ENCODE results near the gene CBL. TPM values are rescaled to one million over a fixed set of nuclear protein-coding genes. Genes with fewer than 3 reads are reported as not detected.

CBL gene
- total RNA-seq, 1 experiment from 2014 or later: 35.5 TPM

DNA sequence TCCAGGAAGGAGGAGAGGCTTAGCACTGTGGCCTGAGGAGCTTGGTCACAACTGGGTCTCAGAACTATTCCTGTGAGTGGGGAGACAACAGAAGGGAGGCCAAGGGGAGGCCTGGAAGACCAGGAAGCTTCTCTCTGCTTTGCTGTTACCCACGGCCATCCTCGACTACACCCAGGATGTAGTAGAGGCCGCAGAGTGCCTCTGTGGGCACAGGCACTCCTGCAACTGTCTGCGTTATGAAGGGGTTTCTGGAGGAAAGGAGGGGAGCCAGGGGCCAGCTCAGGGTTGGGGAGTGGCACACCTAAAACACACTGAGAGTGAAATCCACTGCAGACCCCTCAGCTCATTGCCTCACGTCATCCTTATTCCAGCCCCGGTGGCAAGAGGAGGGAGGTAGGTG is 144.2 kb downstream of the CBL start:
- no peaks in the 10 kb centered on the region for H3K9me3 Mint-ChIP-seq (ENCODE audit: unreplicated experiment)

DNA sequence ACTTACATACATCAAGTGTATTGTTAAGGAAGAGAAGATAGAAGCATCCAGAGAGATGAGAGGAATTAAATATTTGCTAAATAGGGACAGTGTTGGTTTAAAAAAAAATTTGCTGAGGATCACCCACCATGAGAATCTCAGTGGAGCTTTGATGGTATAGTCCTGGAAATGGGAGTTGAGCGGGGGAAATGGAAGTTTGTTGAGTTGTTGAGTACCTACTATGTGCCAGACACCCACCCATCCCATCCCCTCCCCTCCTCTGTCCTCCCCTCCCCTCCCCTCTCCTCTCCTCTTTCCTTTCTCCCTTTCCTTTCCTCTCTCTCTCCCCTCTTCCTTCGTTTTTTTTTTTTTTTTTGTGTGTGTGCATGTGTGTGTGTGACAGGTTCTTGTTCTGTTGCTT is 145.1 kb downstream of the CBL start:
- ChIA-PET POLR2A (interaction anchor here (0.6 kb wide), 1 partner anchor 127 kb away, joined by 3 read pairs; no protein-coding TSS in a partner anchor), CTCF (interaction anchor here (1.0 kb wide), 1 partner anchor 146 kb away, joined by 4 read pairs; no protein-coding TSS in a partner anchor)
- Mint-ChIP-seq H3K9me3 (ENCODE audit: unreplicated experiment) (no peaks in the 10 kb centered on the region), H3K36me3 (ENCODE audit: insufficient read depth, unreplicated experiment) (no peaks in the 10 kb centered on the region), H3K4me1 (ENCODE audit: insufficient read depth, unreplicated experiment) (peaks cover 7% of the 10 kb centered on the region), H3K27ac (ENCODE audit: low read depth, unreplicated experiment) (no peak overlapping the region), H3K4me3 (ENCODE audit: unreplicated experiment) (no peak overlapping the region), H3K27me3 (ENCODE audit: insufficient read depth, unreplicated experiment) (peaks cover 17% of the 10 kb centered on the region)
- BruUV-seq (replicated peaks): no TSS peak
- DNase-seq (ENCODE audit: unreplicated experiment): no peak
- TF ChIP-seq, protein P1, sequence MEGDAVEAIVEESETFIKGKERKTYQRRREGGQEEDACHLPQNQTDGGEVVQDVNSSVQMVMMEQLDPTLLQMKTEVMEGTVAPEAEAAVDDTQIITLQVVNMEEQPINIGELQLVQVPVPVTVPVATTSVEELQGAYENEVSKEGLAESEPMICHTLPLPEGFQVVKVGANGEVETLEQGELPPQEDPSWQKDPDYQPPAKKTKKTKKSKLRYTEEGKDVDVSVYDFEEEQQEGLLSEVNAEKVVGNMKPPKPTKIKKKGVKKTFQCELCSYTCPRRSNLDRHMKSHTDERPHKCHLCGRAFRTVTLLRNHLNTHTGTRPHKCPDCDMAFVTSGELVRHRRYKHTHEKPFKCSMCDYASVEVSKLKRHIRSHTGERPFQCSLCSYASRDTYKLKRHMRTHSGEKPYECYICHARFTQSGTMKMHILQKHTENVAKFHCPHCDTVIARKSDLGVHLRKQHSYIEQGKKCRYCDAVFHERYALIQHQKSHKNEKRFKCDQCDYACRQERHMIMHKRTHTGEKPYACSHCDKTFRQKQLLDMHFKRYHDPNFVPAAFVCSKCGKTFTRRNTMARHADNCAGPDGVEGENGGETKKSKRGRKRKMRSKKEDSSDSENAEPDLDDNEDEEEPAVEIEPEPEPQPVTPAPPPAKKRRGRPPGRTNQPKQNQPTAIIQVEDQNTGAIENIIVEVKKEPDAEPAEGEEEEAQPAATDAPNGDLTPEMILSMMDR (IDR thresholded peaks at IDR 0.05; ENCODE audit: unreplicated experiment): no peak
- intact Hi-C loops (cut with micrococcal nuclease): no loop called here

More for the DNA sequence above, 144.2 kb downstream of the CBL start:
- Mint-ChIP-seq H3K27me3 (ENCODE audit: insufficient read depth, unreplicated experiment) (peaks cover 23% of the 10 kb centered on the region), H3K27ac (ENCODE audit: low read depth, unreplicated experiment) (no peak overlapping the region), H3K36me3 (ENCODE audit: insufficient read depth, unreplicated experiment) (no peaks in the 10 kb centered on the region), H3K4me1 (ENCODE audit: insufficient read depth, unreplicated experiment) (peaks cover 7% of the 10 kb centered on the region), H3K4me3 (ENCODE audit: unreplicated experiment) (no peak overlapping the region)
- DNase-seq (ENCODE audit: unreplicated experiment): no peak
- BruUV-seq (replicated peaks): no TSS peak
- CTCF ChIA-PET: interaction anchor here (1.0 to 1.4 kb wide), 2 partner anchors 18 to 145 kb away, joined by 3 to 4 read pairs; no protein-coding TSS in a partner anchor
- POLR2A ChIA-PET: no interaction called here
- intact Hi-C loops (cut with micrococcal nuclease): no loop called here
- TF ChIP-seq, protein P1 (IDR thresholded peaks at IDR 0.05; ENCODE audit: unreplicated experiment): no peak

DNA sequence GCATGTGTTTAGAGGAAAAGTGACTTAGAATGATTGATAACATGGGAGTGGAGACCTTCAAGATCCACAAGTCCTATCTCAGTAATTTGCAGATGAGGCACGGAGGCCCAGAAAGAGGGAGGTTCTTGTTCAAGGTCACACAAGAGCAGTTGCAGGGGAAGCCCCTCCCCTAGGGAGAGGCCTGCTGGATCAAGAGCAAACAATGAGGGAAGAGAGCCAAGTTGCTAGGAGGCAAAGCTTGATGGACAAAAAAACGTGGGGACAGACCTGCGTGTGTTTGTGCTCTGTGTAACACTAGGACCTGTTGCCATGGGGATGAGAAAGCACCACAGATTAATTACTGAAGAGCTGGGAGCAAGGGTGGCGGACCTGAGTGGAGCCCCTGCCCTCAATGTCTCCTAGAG is 146.7 kb downstream of the CBL start:
- intact Hi-C loops (cut with micrococcal nuclease): no loop called here
- TF ChIP-seq, protein P1 (IDR thresholded peaks at IDR 0.05; ENCODE audit: unreplicated experiment): no peak
- Mint-ChIP-seq H3K9me3 (ENCODE audit: unreplicated experiment) (no peaks in the 10 kb centered on the region), H3K4me1 (ENCODE audit: insufficient read depth, unreplicated experiment) (peaks cover 21% of the 10 kb centered on the region), H3K36me3 (ENCODE audit: insufficient read depth, unreplicated experiment) (peaks cover 4% of the 10 kb centered on the region), H3K4me3 (ENCODE audit: unreplicated experiment) (no peak overlapping the region), H3K27me3 (ENCODE audit: insufficient read depth, unreplicated experiment) (peaks cover under 1% of the 10 kb centered on the region), H3K27ac (ENCODE audit: low read depth, unreplicated experiment) (no peak overlapping the region)
- ChIA-PET POLR2A (interaction anchor here (0.7 to 1.7 kb wide), 4 partner anchors 8 to 779 kb away, joined by 3 to 4 read pairs (median 3); partner anchors contain the start of gene RNF26), CTCF (interaction anchor here (0.6 to 1.8 kb wide), 9 partner anchors 14 to 1155 kb away, joined by 3 to 8 read pairs (median 4); partner anchors contain the start of gene USP2)
- peak; percentile 63 for DNase-seq (ENCODE audit: unreplicated experiment)
- BruUV-seq (replicated peaks): no TSS peak

GRCh38 chr11:119355091-119355843 is 149.1 kb downstream of the CBL start:
- DNase-seq (ENCODE audit: unreplicated experiment): no peak
- intact Hi-C loops (cut with micrococcal nuclease): no loop called here
- ChIA-PET CTCF (interaction anchor here (0.6 to 9.2 kb wide), 24 partner anchors 10 to 492 kb away, joined by 3 to 415 read pairs (median 6); partner anchors contain the start of genes MFRP and USP2), POLR2A (interaction anchor here (0.5 to 4.8 kb wide), 4 partner anchors 17 to 249 kb away, joined by 3 to 85 read pairs (median 6); no protein-coding TSS in a partner anchor)
- Mint-ChIP-seq H3K27me3 (ENCODE audit: insufficient read depth, unreplicated experiment) (no peaks in the 10 kb centered on the region), H3K9me3 (ENCODE audit: unreplicated experiment) (no peaks in the 10 kb centered on the region), H3K27ac (ENCODE audit: low read depth, unreplicated experiment) (no peak overlapping the region), H3K36me3 (ENCODE audit: insufficient read depth, unreplicated experiment) (peaks cover 5% of the 10 kb centered on the region), H3K4me1 (ENCODE audit: insufficient read depth, unreplicated experiment) (peaks cover 32% of the 10 kb centered on the region), H3K4me3 (ENCODE audit: unreplicated experiment) (peak overlapping the region; percentile 14)
- BruUV-seq (replicated peaks): no TSS peak
- TF ChIP-seq, protein P1 (IDR thresholded peaks at IDR 0.05; ENCODE audit: unreplicated experiment): no peak

All from MCF 10A (cell line).